HFFc6 (cell line): ENCODE results near the gene PPP2R5A. TPM values are rescaled to one million over a fixed set of nuclear protein-coding genes. Genes with fewer than 3 reads are reported as not detected.

ENCODE experiments used
- DNase-seq: peaks from one replicate; pipeline ENCODE4 v3.0.0-alpha.2; 2018
- H3K27ac Mint-ChIP-seq: 2 replicates; pipeline ENCODE4 v1.8.0; 2020; ENCODE audit warnings: mild to moderate bottlenecking, mixed read lengths
- H3K27me3 Mint-ChIP-seq: 2 replicates; pipeline ENCODE4 v1.8.0; 2021; ENCODE audit warnings: mild to moderate bottlenecking, moderate library complexity, mixed read lengths; ENCODE audit not compliant: insufficient read depth
- H3K36me3 Mint-ChIP-seq: 2 replicates; pipeline ENCODE4 v1.8.0; 2021; ENCODE audit warnings: low read depth, mixed read lengths
- H3K4me1 Mint-ChIP-seq: 2 replicates; pipeline ENCODE4 v1.8.0; 2020; ENCODE audit warnings: low read depth, mixed read lengths
- H3K4me3 Mint-ChIP-seq: 2 replicates; pipeline ENCODE4 v1.8.0; 2020; ENCODE audit warnings: mild to moderate bottlenecking, moderate library complexity, mixed read lengths
- H3K9me3 Mint-ChIP-seq: 2 replicates; pipeline ENCODE4 v1.8.0; 2020; ENCODE audit warnings: mild to moderate bottlenecking, mixed read lengths
- total RNA-seq, 6 experiments: library from RNA; stranded (reverse); fragmentation: NEBNext Ultra II Directional; extraction: Animal tissue kit (Norgen Biotek cat#: 25700); gene quantifications; 2 replicates in 1 of 6; 3 replicates in 5 of 6; pipeline ENCODE4 v1.2.3, GENCODE V29; 2021
- TF ChIP-seq, protein P1 (sequence below): fragments of 200-600 bp; sonication (generic); IDR thresholded peaks from 2 replicates; pipeline ENCODE4 v1.5.0; 2021; ENCODE audit warnings: antibody characterized with exemption, mild to moderate bottlenecking

Gene PPP2R5A
- total RNA-seq, 6 experiments from 2014 or later, result 15.2 to 19.5 (median 17.8) TPM

- Mint-ChIP-seq H3K4me1 (peaks cover 6% of the 10 kb centered on the region; the same call in 1 of the 2 replicates), H3K4me3 (no peak overlapping the region), H3K36me3 (no peaks in the 10 kb centered on the region), H3K27me3 (peaks cover 4% of the 10 kb centered on the region), H3K27ac (no peak overlapping the region), H3K9me3 (no peaks in the 10 kb centered on the region)
- TF ChIP-seq, protein P1, sequence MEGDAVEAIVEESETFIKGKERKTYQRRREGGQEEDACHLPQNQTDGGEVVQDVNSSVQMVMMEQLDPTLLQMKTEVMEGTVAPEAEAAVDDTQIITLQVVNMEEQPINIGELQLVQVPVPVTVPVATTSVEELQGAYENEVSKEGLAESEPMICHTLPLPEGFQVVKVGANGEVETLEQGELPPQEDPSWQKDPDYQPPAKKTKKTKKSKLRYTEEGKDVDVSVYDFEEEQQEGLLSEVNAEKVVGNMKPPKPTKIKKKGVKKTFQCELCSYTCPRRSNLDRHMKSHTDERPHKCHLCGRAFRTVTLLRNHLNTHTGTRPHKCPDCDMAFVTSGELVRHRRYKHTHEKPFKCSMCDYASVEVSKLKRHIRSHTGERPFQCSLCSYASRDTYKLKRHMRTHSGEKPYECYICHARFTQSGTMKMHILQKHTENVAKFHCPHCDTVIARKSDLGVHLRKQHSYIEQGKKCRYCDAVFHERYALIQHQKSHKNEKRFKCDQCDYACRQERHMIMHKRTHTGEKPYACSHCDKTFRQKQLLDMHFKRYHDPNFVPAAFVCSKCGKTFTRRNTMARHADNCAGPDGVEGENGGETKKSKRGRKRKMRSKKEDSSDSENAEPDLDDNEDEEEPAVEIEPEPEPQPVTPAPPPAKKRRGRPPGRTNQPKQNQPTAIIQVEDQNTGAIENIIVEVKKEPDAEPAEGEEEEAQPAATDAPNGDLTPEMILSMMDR, result no peak
- no peak for DNase-seq
These were observed 43.7 kb upstream of the PPP2R5A start for GRCh38 chr1:212241501-212241900.

GRCh38 chr1:212241957-212242287 lies 43.3 kb upstream of the PPP2R5A start:
- Mint-ChIP-seq H3K27ac (no peak overlapping the region), H3K36me3 (no peaks in the 10 kb centered on the region), H3K27me3 (peaks cover 4% of the 10 kb centered on the region), H3K9me3 (no peaks in the 10 kb centered on the region), H3K4me1 (peaks cover 2% of the 10 kb centered on the region; the same call in 1 of the 2 replicates), H3K4me3 (no peak overlapping the region)
- DNase-seq, result no peak
- TF ChIP-seq, protein P1, result no peak

DNA sequence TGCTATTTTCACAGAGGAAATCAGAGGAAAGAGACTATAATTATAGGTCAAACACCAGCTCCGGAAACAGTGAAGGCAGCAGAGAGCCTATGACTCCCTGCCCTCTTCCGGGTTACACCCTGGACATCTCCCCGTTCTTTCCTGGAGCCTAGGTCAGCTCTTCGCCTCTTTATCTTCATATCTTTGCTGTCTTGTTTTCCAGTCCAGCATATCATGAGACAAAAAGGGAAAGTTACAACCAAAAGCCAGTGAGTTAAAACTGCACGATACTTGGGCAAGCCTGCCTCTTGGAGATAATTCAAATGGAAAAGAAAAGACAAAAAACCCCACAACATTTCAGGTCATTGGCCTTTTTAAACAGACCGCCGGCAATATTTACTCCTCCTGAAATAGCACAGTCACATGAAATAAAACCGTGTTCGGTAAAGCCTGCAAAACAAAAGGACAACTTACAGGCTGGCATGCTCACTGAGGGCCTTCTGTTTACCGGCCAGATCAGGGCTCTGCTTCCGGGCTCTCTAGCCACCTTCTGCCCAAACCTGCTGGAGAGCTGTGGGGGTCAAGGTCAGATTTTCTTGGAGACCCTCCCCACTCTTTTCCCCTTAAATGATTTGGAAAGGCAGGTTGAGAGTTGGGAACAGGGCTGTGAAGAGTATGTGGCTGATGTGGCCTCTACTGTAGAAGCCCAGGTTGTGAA lies 42.8 kb upstream of the PPP2R5A start:
- Mint-ChIP-seq H3K9me3 (no peaks in the 10 kb centered on the region), H3K36me3 (no peaks in the 10 kb centered on the region), H3K4me1 (peaks cover 4% of the 10 kb centered on the region; the same call in 1 of the 2 replicates), H3K27me3 (peaks cover 4% of the 10 kb centered on the region), H3K4me3 (no peak overlapping the region), H3K27ac (no peak overlapping the region)
- TF ChIP-seq, protein P1, result no peak
- no peak for DNase-seq

- no peaks in the 10 kb centered on the region for H3K9me3 Mint-ChIP-seq
- peaks cover 8% of the 10 kb centered on the region; the same call in 1 of the 2 replicates for H3K4me1 Mint-ChIP-seq
- no peak overlapping the region for H3K4me3 Mint-ChIP-seq
- no peak overlapping the region for H3K27ac Mint-ChIP-seq
- H3K27me3 Mint-ChIP-seq, result peaks cover 4% of the 10 kb centered on the region
- TF ChIP-seq, protein P1, result no peak
- no peak for DNase-seq
- H3K36me3 Mint-ChIP-seq, result no peaks in the 10 kb centered on the region
These were observed 42.3 kb upstream of the PPP2R5A start for GRCh38 chr1:212242985-212243308.

- H3K27me3 Mint-ChIP-seq, result peaks cover 4% of the 10 kb centered on the region
- TF ChIP-seq, protein P1, result no peak
- H3K4me1 Mint-ChIP-seq, result peaks cover 8% of the 10 kb centered on the region; the same call in 1 of the 2 replicates
- no peaks in the 10 kb centered on the region for H3K9me3 Mint-ChIP-seq
- no peak overlapping the region for H3K4me3 Mint-ChIP-seq
- DNase-seq, result no peak
- no peaks in the 10 kb centered on the region for H3K36me3 Mint-ChIP-seq
- no peak overlapping the region for H3K27ac Mint-ChIP-seq
These were observed 40.8 kb upstream of the PPP2R5A start for GRCh38 chr1:212244441-212244840.
